BLaER1 treated with 17β-estradiol and CSF1 and Interleukin-3, amounts not matched to agents 10 nM and 100 nM (cell line): ENCODE measurements around the gene EZR.
A peak's percentile ranks its signal among the peaks of the same experiment; 100 is the strongest.

ENCODE experiments used
- H3K27ac ChIP-seq, 11 experiments: shearing (Covaris generic); formaldehyde crosslinking; 2 replicates each; pipeline ENCODE4 v1.8.1; 2022
- H3K27me3 ChIP-seq, 11 experiments: shearing (Covaris generic); formaldehyde crosslinking; 2 replicates each; pipeline ENCODE4 v1.8.1; 2022
- H3K36me3 ChIP-seq, 11 experiments: shearing (Covaris generic); formaldehyde crosslinking; 2 replicates each; pipeline ENCODE4 v1.8.1; 2022
- H3K4me1 ChIP-seq, 10 experiments: shearing (Covaris generic); formaldehyde crosslinking; 2 replicates each; pipeline ENCODE4 v1.8.1; 2022
- H3K4me2 ChIP-seq, 11 experiments: shearing (Covaris generic); formaldehyde crosslinking; 2 replicates each; pipeline ENCODE4 v1.8.1; 2022
- H3K4me3 ChIP-seq, 10 experiments: shearing (Covaris generic); formaldehyde crosslinking; 2 replicates each; pipeline ENCODE4 v1.8.1; 2022
- H3K9ac ChIP-seq, 11 experiments: shearing (Covaris generic); formaldehyde crosslinking; 2 replicates each; pipeline ENCODE4 v1.8.1; 2022
- H3K9me3 ChIP-seq, 11 experiments: shearing (Covaris generic); formaldehyde crosslinking; replicated peaks in 1 of 11; 2 replicates each; pipeline ENCODE4 v1.8.1; 2022
- H4K20me1 ChIP-seq, 11 experiments: shearing (Covaris generic); formaldehyde crosslinking; 2 replicates each; pipeline ENCODE4 v1.8.1; 2022
- Cebpa-rat ChIP-seq, 11 experiments: shearing (Covaris generic); IDR thresholded peaks; 2 replicates each; pipeline ENCODE4 v1.8.1; 2022

Gene EZR

GRCh38 chr6:158789115-158789917 is 29.9 kb downstream of the EZR start:
- H3K4me3 ChIP-seq = peak overlapping the region in 8 of 10 experiments; percentile 1 to 51 (median 23); a peak in 10 of 20 replicates
- H3K36me3 ChIP-seq = peaks cover 49 to 66% (median 51%) of the 10 kb centered on the region in 11 experiments
- H3K9me3 ChIP-seq = no peaks in the 10 kb centered on the region
- no peaks in the 10 kb centered on the region for H3K27me3 ChIP-seq
- H4K20me1 ChIP-seq = peaks cover 56 to 97% (median 92%) of the 10 kb centered on the region in 11 experiments; a peak in 21 of 22 replicates
- peak overlapping the region; percentile 74 to 93 (median 85) for H3K4me2 ChIP-seq
- peak overlapping the region in 10 of 11 experiments; percentile 33 to 78 (median 66); a peak in 20 of 22 replicates for H3K27ac ChIP-seq
- TF ChIP-seq Cebpa-rat (IDR thresholded peaks at IDR 0.05) = no peak
- H3K9ac ChIP-seq = peak overlapping the region; percentile 26 to 80 (median 61); a peak in 19 of 22 replicates
- H3K4me1 ChIP-seq = peaks cover 50 to 73% (median 63%) of the 10 kb centered on the region in 10 experiments

- Histone ChIP-seq H3K4me1 (peaks cover 34 to 54% (median 46%) of the 10 kb centered on the region in 10 experiments), H3K4me3 (no peak overlapping the region), H3K9me3 (no peaks in the 10 kb centered on the region), H3K36me3 (peaks cover 67 to 73% (median 70%) of the 10 kb centered on the region in 11 experiments), H4K20me1 (peaks cover 37 to 97% (median 92%) of the 10 kb centered on the region in 11 experiments; a peak in 21 of 22 replicates), H3K4me2 (peak overlapping the region in 1 of 11 experiments; percentile 4; a peak in 1 of 22 replicates), H3K27ac (no peak overlapping the region), H3K27me3 (no peaks in the 10 kb centered on the region), H3K9ac (no peak overlapping the region)
- TF ChIP-seq Cebpa-rat (IDR thresholded peaks at IDR 0.05) = no peak
Observed at GRCh38 chr6:158787395-158787794, 31.8 kb downstream of the EZR start.

- H3K27ac ChIP-seq = no peak overlapping the region
Observed at GRCh38 chr6:158786645-158787304, 32.4 kb downstream of the EZR start.

GRCh38 chr6:158785036-158785435 is 34.1 kb downstream of the EZR start:
- no peak overlapping the region for H3K4me3 ChIP-seq
- H3K27me3 ChIP-seq = no peaks in the 10 kb centered on the region
- H3K4me2 ChIP-seq = no peak overlapping the region
- peaks cover 90 to 93% (median 92%) of the 10 kb centered on the region in 11 experiments for H3K36me3 ChIP-seq
- no peaks in the 10 kb centered on the region for H3K9me3 ChIP-seq
- peaks cover 11 to 31% (median 25%) of the 10 kb centered on the region in 10 experiments for H3K4me1 ChIP-seq
- H3K9ac ChIP-seq = no peak overlapping the region
- no peak for TF ChIP-seq Cebpa-rat (IDR thresholded peaks at IDR 0.05)
- no peak overlapping the region for H3K27ac ChIP-seq
- peaks cover 14 to 97% (median 80%) of the 10 kb centered on the region in 11 experiments; a peak in 20 of 22 replicates for H4K20me1 ChIP-seq

More at GRCh38 chr6:158786645-158787304, 32.4 kb downstream of the EZR start:
- Histone ChIP-seq H4K20me1 (peaks cover 31 to 97% (median 89%) of the 10 kb centered on the region in 11 experiments; a peak in 21 of 22 replicates), H3K9me3 (no peaks in the 10 kb centered on the region), H3K4me3 (no peak overlapping the region), H3K4me2 (no peak overlapping the region), H3K4me1 (peaks cover 28 to 48% (median 42%) of the 10 kb centered on the region in 10 experiments), H3K9ac (no peak overlapping the region), H3K27me3 (no peaks in the 10 kb centered on the region), H3K36me3 (peaks cover 73 to 76% (median 74%) of the 10 kb centered on the region in 11 experiments)
- TF ChIP-seq Cebpa-rat (IDR thresholded peaks at IDR 0.05) = no peak

GRCh38 chr6:158784505-158784904 is 34.7 kb downstream of the EZR start:
- Histone ChIP-seq H3K27ac (0 out of 22 replicates have a peak overlapping the region, but pooled peaks of 1 of the 11 experiments have one; percentile 2), H3K9ac (no peak overlapping the region), H3K4me1 (peaks cover 5 to 26% (median 20%) of the 10 kb centered on the region in 10 experiments), H3K27me3 (no peaks in the 10 kb centered on the region), H3K4me3 (no peak overlapping the region), H3K9me3 (no peaks in the 10 kb centered on the region), H3K36me3 (peaks cover 95 to 99% (median 97%) of the 10 kb centered on the region in 11 experiments), H3K4me2 (no peak overlapping the region), H4K20me1 (peaks cover 9 to 93% (median 75%) of the 10 kb centered on the region in 11 experiments; a peak in 20 of 22 replicates)
- no peak for TF ChIP-seq Cebpa-rat (IDR thresholded peaks at IDR 0.05)

- no peak overlapping the region for H3K9ac ChIP-seq
Observed at GRCh38 chr6:158783851-158784250, 35.3 kb downstream of the EZR start.

GRCh38 chr6:158783167-158783450 is 36.1 kb downstream of the EZR start:
- H3K36me3 ChIP-seq = peaks cover 100% of the 10 kb centered on the region in 11 experiments
- H4K20me1 ChIP-seq = peaks cover 0 to 93% (median 72%) of the 10 kb centered on the region in 11 experiments; a peak in 20 of 22 replicates
- H3K4me3 ChIP-seq = no peak overlapping the region
- TF ChIP-seq Cebpa-rat (IDR thresholded peaks at IDR 0.05) = no peak
- H3K27me3 ChIP-seq = no peaks in the 10 kb centered on the region
- no peak overlapping the region for H3K4me2 ChIP-seq
- H3K9me3 ChIP-seq = no peaks in the 10 kb centered on the region
- peaks cover 0 to 12% (median 6%) of the 10 kb centered on the region in 10 experiments; a peak in 9 of 20 replicates for H3K4me1 ChIP-seq
- H3K9ac ChIP-seq = no peak overlapping the region
- no peak overlapping the region for H3K27ac ChIP-seq

More at GRCh38 chr6:158783851-158784250, 35.3 kb downstream of the EZR start:
- H3K27me3 ChIP-seq = no peaks in the 10 kb centered on the region
- peaks cover 100% of the 10 kb centered on the region in 11 experiments for H3K36me3 ChIP-seq
- H4K20me1 ChIP-seq = peaks cover 2 to 93% (median 72%) of the 10 kb centered on the region in 11 experiments; a peak in 19 of 22 replicates
- TF ChIP-seq Cebpa-rat (IDR thresholded peaks at IDR 0.05) = no peak
- H3K4me1 ChIP-seq = peaks cover 0 to 19% (median 13%) of the 10 kb centered on the region in 10 experiments; a peak in 16 of 20 replicates
- H3K4me2 ChIP-seq = no peak overlapping the region
- peak overlapping the region in 2 of 11 experiments; percentile 5 to 29; a peak in 2 of 22 replicates for H3K27ac ChIP-seq
- H3K4me3 ChIP-seq = no peak overlapping the region
- no peaks in the 10 kb centered on the region for H3K9me3 ChIP-seq

- Histone ChIP-seq H3K9ac (peak overlapping the region in 1 of 11 experiments; percentile 38; a peak in 3 of 22 replicates), H3K4me2 (no peak overlapping the region), H4K20me1 (peaks cover 4 to 93% (median 72%) of the 10 kb centered on the region in 11 experiments; a peak in 20 of 22 replicates), H3K27me3 (no peaks in the 10 kb centered on the region), H3K4me1 (peaks cover 0 to 9% (median 4%) of the 10 kb centered on the region in 10 experiments; a peak in 8 of 20 replicates), H3K9me3 (no peaks in the 10 kb centered on the region), H3K27ac (no peak overlapping the region), H3K4me3 (no peak overlapping the region), H3K36me3 (peaks cover 100% of the 10 kb centered on the region in 11 experiments)
- no peak for TF ChIP-seq Cebpa-rat (IDR thresholded peaks at IDR 0.05)
Observed at GRCh38 chr6:158782432-158783166, 36.6 kb downstream of the EZR start.
